Adrenal gland (tissue), 5 donors: ENCODE measurements around the gene CENPF.

Source experiments
- CTCF ChIP-seq, 6 experiments: fragments of 450-650 bp in 4 of 6; fragments of 200-600 bp in 2 of 6; sonication (generic) in 1 of 6; IDR thresholded peaks; 1 replicate in 5 of 6; 2 replicates in 1 of 6; pipeline versions ENCODE4 v1.5.1 to v1.8.0; 2016 to 2021; ENCODE audit warnings: antibody characterized with exemption in 6 of 6, mild to moderate bottlenecking in 2 of 6, moderate library complexity in 1 of 6
- POLR2A ChIP-seq, 2 donors: fragments of 450-650 bp; IDR thresholded peaks; one replicate each; pipeline ENCODE4 v1.6.1; 2017; ENCODE audit warnings: antibody characterized with exemption in 2 of 2, mild to moderate bottlenecking in 2 of 2, moderate library complexity in 1 of 2
- donor health status: DM: no; HTN: no; CAD: no.

GRCh38 chr1:214683621-214684020 lies 80.6 kb downstream of the CENPF start:
- no peak for TF ChIP-seq CTCF (IDR thresholded peaks at IDR 0.05)
- no peak for TF ChIP-seq POLR2A (IDR thresholded peaks at IDR 0.05)
